ENCODE results near the gene CTDSP1. TPM values are rescaled to one million over a fixed set of nuclear protein-coding genes. Genes with fewer than 3 reads are reported as not detected.

Gene CTDSP1
- total RNA-seq, 1 experiment from 2014 or later, result 52.3 TPM

GRCh38 chr2:218375212-218375611, 24.5 kb upstream of the CTDSP1 start:
- Histone ChIP-seq H4K20me1 (ENCODE audit: control insufficient read depth, insufficient read depth, insufficient read length) (no peaks in the 10 kb centered on the region), H2BK20ac (ENCODE audit: low read depth, low read length, poor library complexity, severe bottlenecking) (no peak overlapping the region), H3K27ac (ENCODE audit: insufficient read length, low read depth, low read length) (no peak overlapping the region), H3T11ph (ENCODE audit: low read length) (no peak overlapping the region), H3K4me1 (ENCODE audit: insufficient read depth, low read length) (no peaks in the 10 kb centered on the region), H2BK5ac (ENCODE audit: insufficient read length, low read length) (no peak overlapping the region), H3K4ac (ENCODE audit: low read depth, low read length) (no peak overlapping the region), H2AFZ (ENCODE audit: low read length) (no peak overlapping the region), H3K23me2 (ENCODE audit: insufficient read length, low read depth, low read length, poor library complexity, severe bottlenecking) (no peaks in the 10 kb centered on the region), H3K27me3 (ENCODE audit: insufficient read depth, low read length) (no peaks in the 10 kb centered on the region), H2BK120ac (ENCODE audit: low read depth, low read length, poor library complexity, severe bottlenecking) (no peak overlapping the region), H3K18ac (ENCODE audit: insufficient read length, low read depth, low read length) (no peak overlapping the region), H3K9ac (ENCODE audit: extremely low read depth, insufficient read length, low read length) (no peak overlapping the region), H3K79me1 (ENCODE audit: insufficient read depth, low read depth, low read length, poor library complexity, severe bottlenecking) (no peaks in the 10 kb centered on the region), H4K8ac (replicated peaks; ENCODE audit: insufficient read length, low read depth, low read length) (no peak overlapping the region), H3K14ac (ENCODE audit: insufficient read depth, low read length) (no peak overlapping the region), H2BK12ac (ENCODE audit: insufficient read length, low read depth, low read length) (no peak overlapping the region), H2AK5ac (ENCODE audit: insufficient read length, low read length) (no peak overlapping the region), H3K23ac (ENCODE audit: insufficient read length, low read depth, low read length) (no peak overlapping the region), H3K9me3 (ENCODE audit: control insufficient read depth, low read depth, low read length) (no peaks in the 10 kb centered on the region), H2BK15ac (ENCODE audit: low read depth, low read length) (no peak overlapping the region), H3K79me2 (ENCODE audit: insufficient read depth, low read length) (no peaks in the 10 kb centered on the region), H3K56ac (ENCODE audit: insufficient read length, low read depth, low read length) (no peak overlapping the region), H4K5ac (ENCODE audit: insufficient read length, low read depth, low read length) (no peak overlapping the region), H3K4me2 (ENCODE audit: insufficient read depth, insufficient read length, low read length) (no peak overlapping the region), H4K91ac (ENCODE audit: insufficient read length, low read depth, low read length) (no peak overlapping the region)
- no CpG with 5 or more reads among the region's 2 CpGs for WGBS (ENCODE audit: extremely low coverage, insufficient read length, low lambda C conversion rate)
- Mint-ChIP-seq H3K27ac (no peak overlapping the region), H3K9me3 (no peaks in the 10 kb centered on the region), H3K4me1 (no peaks in the 10 kb centered on the region), H3K36me3 (ENCODE audit: insufficient read depth in 1 of 3, low read depth in 3 of 3) (no peaks in the 10 kb centered on the region), H3K4me3 (no peak overlapping the region), H3K27me3 (ENCODE audit: low read depth) (peaks cover 5% of the 10 kb centered on the region; the same call in 1 of the 2 replicates)
- DNase-seq, result no peak
- no peak for TF ChIP-seq CTCF (conservative IDR thresholded peaks at IDR 0.05)

All from H9 (cell line).